BE2C (cell line): ENCODE measurements around the gene PCDHGC5.

Experiments
- DNase-seq: peaks from one replicate; pipeline ENCODE4 v3.0.0-alpha.2; 2020
- H3K27me3 ChIP-seq: fragments of 250-450 bp; sonication (Bioruptor Pico); 2 replicates; pipeline ENCODE4 v1.5.1; 2020; ENCODE audit warnings: mild to moderate bottlenecking
- H3K36me3 ChIP-seq: fragments of 250-450 bp; sonication (Bioruptor Pico); 2 replicates; pipeline ENCODE4 v1.5.1; 2020; ENCODE audit warnings: mild to moderate bottlenecking
- H3K4me1 ChIP-seq: fragments of 250-450 bp; sonication (Bioruptor Pico); 2 replicates; pipeline ENCODE4 v1.5.1; 2020
- H3K4me3 ChIP-seq: 2 replicates; pipeline ENCODE4 v1.5.1; 2011; ENCODE audit warnings: low read depth, low read length
- H3K9me3 ChIP-seq: fragments of 250-450 bp; sonication (Bioruptor Pico); 2 replicates; pipeline ENCODE4 v1.5.1; 2020
- CTCF ChIP-seq: IDR thresholded peaks from 2 replicates; pipeline ENCODE4 v1.5.1; 2012; ENCODE audit warnings: mild to moderate bottlenecking, low read depth, low read length

The PCDHGC5 gene

GRCh38 chr5:141492168-141492885 lies 3.4 kb downstream of the PCDHGC5 start:
- H3K27me3 ChIP-seq = no peaks in the 10 kb centered on the region
- no peaks in the 10 kb centered on the region for H3K9me3 ChIP-seq
- no peak for TF ChIP-seq CTCF
- no peak overlapping the region for H3K4me3 ChIP-seq
- peaks cover 52% of the 10 kb centered on the region for H3K36me3 ChIP-seq
- DNase-seq = no peak
- no peaks in the 10 kb centered on the region for H3K4me1 ChIP-seq

GRCh38 chr5:141493500-141494422 lies 4.9 kb downstream of the PCDHGC5 start:
- Histone ChIP-seq H3K9me3 (no peaks in the 10 kb centered on the region), H3K36me3 (peaks cover 44% of the 10 kb centered on the region), H3K4me1 (no peaks in the 10 kb centered on the region), H3K27me3 (no peaks in the 10 kb centered on the region), H3K4me3 (no peak overlapping the region)
- DNase-seq = no peak
- TF ChIP-seq CTCF = no peak

- TF ChIP-seq CTCF = no peak
- no peak overlapping the region for H3K4me3 ChIP-seq
- no peaks in the 10 kb centered on the region for H3K4me1 ChIP-seq
- H3K27me3 ChIP-seq = no peaks in the 10 kb centered on the region
- DNase-seq = no peak
- no peaks in the 10 kb centered on the region for H3K9me3 ChIP-seq
- H3K36me3 ChIP-seq = peaks cover 35% of the 10 kb centered on the region
Measured at GRCh38 chr5:141494761-141495452, 6.0 kb downstream of the PCDHGC5 start.

- peaks cover 30% of the 10 kb centered on the region for H3K36me3 ChIP-seq
- no peak for TF ChIP-seq CTCF
- H3K4me1 ChIP-seq = no peaks in the 10 kb centered on the region
- H3K27me3 ChIP-seq = no peaks in the 10 kb centered on the region
- H3K4me3 ChIP-seq = no peak overlapping the region
- H3K9me3 ChIP-seq = no peaks in the 10 kb centered on the region
- DNase-seq = no peak
Measured at GRCh38 chr5:141495453-141495811, 6.6 kb downstream of the PCDHGC5 start.

GRCh38 chr5:141496038-141496437 lies 7.2 kb downstream of the PCDHGC5 start:
- no peaks in the 10 kb centered on the region for H3K27me3 ChIP-seq
- no peak for DNase-seq
- H3K4me3 ChIP-seq = no peak overlapping the region
- peaks cover 24% of the 10 kb centered on the region for H3K36me3 ChIP-seq
- H3K9me3 ChIP-seq = no peaks in the 10 kb centered on the region
- no peak for TF ChIP-seq CTCF
- no peaks in the 10 kb centered on the region for H3K4me1 ChIP-seq

- Histone ChIP-seq H3K4me1 (peaks cover 1% of the 10 kb centered on the region), H3K36me3 (peaks cover 22% of the 10 kb centered on the region), H3K4me3 (no peak overlapping the region), H3K9me3 (no peaks in the 10 kb centered on the region), H3K27me3 (no peaks in the 10 kb centered on the region)
- no peak for TF ChIP-seq CTCF
- no peak for DNase-seq
Measured at GRCh38 chr5:141501761-141502160, 12.9 kb downstream of the PCDHGC5 start.
